Tibial nerve (tissue), 4 donors: ENCODE results near the gene ZNF385C. TPM values are rescaled to one million over a fixed set of nuclear protein-coding genes. Genes with fewer than 3 reads are reported as not detected.

ENCODE experiments used
- DNase-seq, 2 donors: peaks; one replicate each; pipeline ENCODE4 v3.0.0-alpha.2; 2019; ENCODE audit warnings: low spot score in 2 of 2
- H3K27ac ChIP-seq, 4 donors: fragments of 200-600 bp; sonication (generic) in 3 of 4; one replicate each; pipeline ENCODE4 v1.5.1; 2017 to 2019; ENCODE audit warnings: mild to moderate bottlenecking in 1 of 4
- H3K27me3 ChIP-seq, 2 donors: fragments of 200-600 bp; sonication (generic) in 1 of 2; one replicate each; pipeline versions ENCODE4 v1.5.1 to v1.6.0; 2017 to 2019
- H3K36me3 ChIP-seq, 3 donors: fragments of 200-600 bp; sonication (generic); one replicate each; pipeline ENCODE4 v1.5.1; 2018 to 2019
- H3K4me1 ChIP-seq, 4 donors: fragments of 200-600 bp; sonication (generic) in 3 of 4; one replicate each; pipeline ENCODE4 v1.5.1; 2017 to 2019
- H3K4me3 ChIP-seq, 4 donors: fragments of 200-600 bp; sonication (generic) in 3 of 4; one replicate each; pipeline ENCODE4 v1.5.1; 2017 to 2019; ENCODE audit warnings: mild to moderate bottlenecking in 1 of 4, moderate library complexity in 1 of 4
- H3K9me3 ChIP-seq, 4 donors: fragments of 200-600 bp; sonication (generic) in 3 of 4; one replicate each; pipeline ENCODE4 v1.5.1; 2017 to 2019
- CTCF ChIP-seq, 5 experiments: fragments of 200-600 bp in 3 of 5; fragments of 450-650 bp in 2 of 5; sonication (generic) in 3 of 5; IDR thresholded peaks; one replicate each; pipeline ENCODE4 v1.5.1; 2016 to 2019; ENCODE audit warnings: antibody characterized with exemption in 5 of 5, mild to moderate bottlenecking in 3 of 5, moderate library complexity in 2 of 5
- EP300 ChIP-seq, 2 donors: sonication (generic); formaldehyde crosslinking; IDR thresholded peaks; one replicate each; pipeline ENCODE4 v1.6.1; 2017; ENCODE audit warnings: antibody characterized with exemption in 2 of 2, mild to moderate bottlenecking in 1 of 2
- POLR2A ChIP-seq, 2 donors: fragments of 450-650 bp; IDR thresholded peaks; one replicate each; pipeline ENCODE4 v1.6.1; 2017; ENCODE audit warnings: antibody characterized with exemption in 2 of 2, mild to moderate bottlenecking in 2 of 2, moderate library complexity in 2 of 2
- WGBS, 2 donors: methylation state at CpG; one replicate each; pipeline ENCODE4 v1.1.5; 2018; 5-methylcytosine and 5-hydroxymethylcytosine counted together
- total RNA-seq, 4 donors: library from RNA; depleted of rRNA; stranded (reverse); fragments of >200 nt; gene quantifications; one replicate each; pipeline ENCODE4 v1.1.0, GENCODE V29; 2016

Gene ZNF385C
- total RNA-seq, 4 donors from 2014 or later: 0.20 to 1.5 TPM; not detected in 2

- peaks cover 0 to 60% (median 3%) of the 10 kb centered on the region in 3 donors for H3K36me3 ChIP-seq
- no peak for DNase-seq
- no peaks in the 10 kb centered on the region for H3K9me3 ChIP-seq
- WGBS, 2 donors: 71 to 72% methylated on average over 37 to 51 of the region's 61 CpGs
- H3K4me3 ChIP-seq: peak within 1 kb of the TSS in 1 of 4 donors; percentile 18
- peak within 1 kb of the TSS in 2 of 4 donors; percentile 51 to 83 for H3K27ac ChIP-seq
- no peaks in the 10 kb centered on the region for H3K27me3 ChIP-seq
- peaks cover 0 to 35% (median 14%) of the 10 kb centered on the region in 4 donors for H3K4me1 ChIP-seq
- TF ChIP-seq POLR2A (IDR thresholded peaks at IDR 0.05): no peak
- no peak for TF ChIP-seq CTCF (IDR thresholded peaks at IDR 0.05)
- TF ChIP-seq EP300 (IDR thresholded peaks at IDR 0.05): no peak
Measured at GRCh38 chr17:42122371-42123303, 24.4 kb upstream of the ZNF385C start, which contains the start of gene HSPB9. TSS of gene HSPB9 (plus strand) at chr17:42122804. CDS start at chr17:42122851, 47 bp downstream.

GRCh38 chr17:42120770-42121769 is 22.8 kb upstream of the ZNF385C start, which contains the start of gene KAT2A:
TSS of gene KAT2A (minus strand) at chr17:42121367. CDS start at chr17:42121304, 63 bp downstream.
- Histone ChIP-seq H3K4me1 (peaks cover 0 to 42% (median 14%) of the 10 kb centered on the region in 4 donors), H3K36me3 (peaks cover 0 to 60% (median 0%) of the 10 kb centered on the region in 3 donors), H3K27me3 (no peaks in the 10 kb centered on the region), H3K27ac (peak within 1 kb of the TSS in 3 of 4 donors; percentile 51 to 83 (median 54)), H3K9me3 (no peaks in the 10 kb centered on the region), H3K4me3 (peak within 1 kb of the TSS; percentile 48 to 96 (median 92))
- DNase-seq: peak; percentile 63 to 65
- WGBS, 2 donors: 9 to 11% methylated on average over 29 to 34 of the region's 57 CpGs
- TF ChIP-seq EP300 (IDR thresholded peaks at IDR 0.05) (peak; percentile 58 to 63), CTCF (IDR thresholded peaks at IDR 0.05) (no peak), POLR2A (IDR thresholded peaks at IDR 0.05) (peak in 1 of 2 donors; percentile 17)

GRCh38 chr17:42120161-42120769 is 22.0 kb upstream of the ZNF385C start:
- H3K36me3 ChIP-seq: peaks cover 0 to 60% (median 0%) of the 10 kb centered on the region in 3 donors
- no peak for TF ChIP-seq CTCF (IDR thresholded peaks at IDR 0.05)
- TF ChIP-seq POLR2A (IDR thresholded peaks at IDR 0.05): no peak
- WGBS, 2 donors: 53 to 59% methylated on average over 7 of the region's 7 CpGs
- H3K9me3 ChIP-seq: no peaks in the 10 kb centered on the region
- peaks cover 0 to 43% (median 14%) of the 10 kb centered on the region in 4 donors for H3K4me1 ChIP-seq
- DNase-seq: no peak
- no peaks in the 10 kb centered on the region for H3K27me3 ChIP-seq
- peak overlapping the region in 3 of 4 donors; percentile 48 to 94 (median 89) for H3K4me3 ChIP-seq
- H3K27ac ChIP-seq: peak overlapping the region in 1 of 4 donors; percentile 83

GRCh38 chr17:42119301-42119700 is 21.0 kb upstream of the ZNF385C start:
- H3K9me3 ChIP-seq: no peaks in the 10 kb centered on the region
- no peak overlapping the region for H3K4me3 ChIP-seq
- no peak for DNase-seq
- 91 to 93% methylated on average over 18 of the region's 18 CpGs for WGBS, 2 donors
- H3K27me3 ChIP-seq: no peaks in the 10 kb centered on the region
- no peak overlapping the region for H3K27ac ChIP-seq
- TF ChIP-seq POLR2A (IDR thresholded peaks at IDR 0.05) (no peak), EP300 (IDR thresholded peaks at IDR 0.05) (no peak)
- H3K36me3 ChIP-seq: peaks cover 0 to 59% (median 0%) of the 10 kb centered on the region in 3 donors
- H3K4me1 ChIP-seq: peaks cover 0 to 43% (median 14%) of the 10 kb centered on the region in 4 donors
